Spleen (tissue), 7 donors: ENCODE measurements around the gene ABLIM3.

Experiments used
- CTCF ChIP-seq, 11 experiments: fragments of 200-600 bp in 7 of 11; fragments of 450-650 bp in 4 of 11; sonication (generic) in 4 of 11; IDR thresholded peaks in 8 of 11; conservative IDR thresholded peaks in 3 of 11; 1 replicate in 7 of 11; 2 replicates in 4 of 11; pipeline versions ENCODE4 v1.4.0 to v1.8.0; 2016 to 2021; ENCODE audit warnings: antibody characterized with exemption in 11 of 11, inconsistent platforms in 4 of 11, mild to moderate bottlenecking in 1 of 11
- POLR2A ChIP-seq, 3 donors: fragments of 450-650 bp; IDR thresholded peaks; one replicate each; pipeline ENCODE4 v1.5.1; 2017; ENCODE audit warnings: antibody characterized with exemption in 3 of 3, mild to moderate bottlenecking in 1 of 3
- POLR2AphosphoS5 ChIP-seq, 3 donors: sonication (generic); formaldehyde crosslinking; IDR thresholded peaks; one replicate each; pipeline ENCODE4 v1.5.1; 2017; ENCODE audit warnings: antibody characterized with exemption in 3 of 3
- donor health status: DM: no; HTN: no; CAD: no; lungs with moderate emphysema.
- donor health status: DM: no; HTN: no; CAD: no.
- donor health status: DM: no; HTN: no; CAD: no.

GRCh38 chr5:149110406-149110805, 30.9 kb upstream of the ABLIM3 start:
- TF ChIP-seq POLR2A (IDR thresholded peaks at IDR 0.05) (no peak), CTCF (IDR thresholded peaks at IDR 0.05 in 8 of 11, conservative IDR thresholded peaks at IDR 0.05 in 3 of 11) (no peak), POLR2AphosphoS5 (IDR thresholded peaks at IDR 0.05) (no peak)
